Bronchial epithelial cell (primary cell): ENCODE measurements around the gene LDLR. TPM values are rescaled to one million over a fixed set of nuclear protein-coding genes. Genes with fewer than 3 reads are reported as not detected.
"Not testable (repeated sequence)": the region's sequence is repeated elsewhere in the genome, so short reads cannot be mapped to it uniquely, and the experiment has no call there.

Experiments
- DNase-seq: peaks from one replicate; pipeline ENCODE4 v3.0.0-alpha.2; 2010; ENCODE audit warnings: low read depth
- FAIRE-seq: peaks from 2 replicates; lab custom pipeline; 2011; peaks lifted over from hg19 to GRCh38; lab: Jason Lieb, UNC
- H3K27me3 ChIP-seq: 2 replicates; pipeline ENCODE4 v1.5.1; 2011; ENCODE audit warnings: low read length; ENCODE audit not compliant: control insufficient read depth, insufficient read depth
- H3K36me3 ChIP-seq: 2 replicates; pipeline ENCODE4 v1.5.1; 2011; ENCODE audit warnings: low read length; ENCODE audit not compliant: control insufficient read depth, insufficient read depth
- H3K4me3 ChIP-seq: 2 replicates; pipeline ENCODE4 v1.5.1; 2011; ENCODE audit warnings: mild to moderate bottlenecking, low read depth, low read length, control low read depth
- total RNA-seq: library from RNA; depleted of rRNA; stranded (reverse); fragments of >200 nt; gene quantifications from 2 replicates; pipeline ENCODE4 v1.2.1, GENCODE V29; 2014
- TF ChIP-seq, protein P1 (sequence below): IDR thresholded peaks from 2 replicates; pipeline ENCODE4 v1.5.1; 2011; ENCODE audit warnings: mild to moderate bottlenecking, moderate library complexity, low read length, control low read depth, inconsistent platforms; ENCODE audit not compliant: insufficient read depth, severe bottlenecking

The LDLR gene
- total RNA-seq, 1 donor from 2014 or later = 109 TPM

DNA sequence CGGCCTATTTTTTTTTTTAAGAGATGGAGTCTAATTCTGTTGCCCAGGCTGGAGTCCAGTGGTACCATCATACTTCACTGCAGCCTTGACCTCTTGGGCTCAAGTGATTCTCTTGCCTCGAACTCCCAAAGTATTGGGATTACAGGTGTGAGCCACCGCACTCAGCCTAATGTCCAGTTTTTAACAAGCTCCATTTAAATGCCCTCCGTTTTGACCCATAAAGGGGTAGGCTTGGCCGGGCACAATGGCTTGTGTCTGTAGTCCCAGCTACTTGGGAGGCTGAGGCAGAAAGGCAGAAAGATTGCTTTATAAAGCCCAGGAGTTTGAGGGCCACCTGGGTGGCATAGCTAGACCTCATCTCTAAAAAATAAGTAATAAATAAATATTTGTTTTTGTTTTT, 11.8 kb downstream of the LDLR start:
- DNase-seq = no peak
- H3K4me3 ChIP-seq = no peak overlapping the region
- no peak for FAIRE-seq
- H3K36me3 ChIP-seq = peaks cover 32% of the 10 kb centered on the region
- no peaks in the 10 kb centered on the region for H3K27me3 ChIP-seq
- TF ChIP-seq, protein P1, sequence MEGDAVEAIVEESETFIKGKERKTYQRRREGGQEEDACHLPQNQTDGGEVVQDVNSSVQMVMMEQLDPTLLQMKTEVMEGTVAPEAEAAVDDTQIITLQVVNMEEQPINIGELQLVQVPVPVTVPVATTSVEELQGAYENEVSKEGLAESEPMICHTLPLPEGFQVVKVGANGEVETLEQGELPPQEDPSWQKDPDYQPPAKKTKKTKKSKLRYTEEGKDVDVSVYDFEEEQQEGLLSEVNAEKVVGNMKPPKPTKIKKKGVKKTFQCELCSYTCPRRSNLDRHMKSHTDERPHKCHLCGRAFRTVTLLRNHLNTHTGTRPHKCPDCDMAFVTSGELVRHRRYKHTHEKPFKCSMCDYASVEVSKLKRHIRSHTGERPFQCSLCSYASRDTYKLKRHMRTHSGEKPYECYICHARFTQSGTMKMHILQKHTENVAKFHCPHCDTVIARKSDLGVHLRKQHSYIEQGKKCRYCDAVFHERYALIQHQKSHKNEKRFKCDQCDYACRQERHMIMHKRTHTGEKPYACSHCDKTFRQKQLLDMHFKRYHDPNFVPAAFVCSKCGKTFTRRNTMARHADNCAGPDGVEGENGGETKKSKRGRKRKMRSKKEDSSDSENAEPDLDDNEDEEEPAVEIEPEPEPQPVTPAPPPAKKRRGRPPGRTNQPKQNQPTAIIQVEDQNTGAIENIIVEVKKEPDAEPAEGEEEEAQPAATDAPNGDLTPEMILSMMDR = no peak

DNA sequence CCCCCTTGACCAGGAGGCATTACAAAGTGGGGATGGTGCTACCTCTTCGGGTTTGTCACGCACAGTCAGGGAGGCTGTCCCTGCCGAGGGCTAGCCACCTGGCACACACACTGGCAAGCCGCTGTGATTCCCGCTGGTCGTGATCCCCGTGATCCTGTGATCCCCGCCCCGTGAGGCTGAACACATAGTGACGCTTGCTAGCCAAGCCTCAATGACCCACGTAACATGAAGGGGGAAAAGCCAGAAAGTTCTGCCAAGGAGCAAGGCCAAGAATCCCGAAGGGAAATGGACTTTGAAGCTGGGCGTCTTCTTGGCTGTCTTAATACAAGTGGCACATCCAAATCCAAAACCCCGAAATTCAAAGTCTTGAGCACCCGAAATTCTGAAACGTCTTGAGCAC, 13.7 kb downstream of the LDLR start:
- no peaks in the 10 kb centered on the region for H3K27me3 ChIP-seq
- H3K4me3 ChIP-seq = no peak overlapping the region
- TF ChIP-seq, protein P1 = no peak
- no peak for FAIRE-seq
- DNase-seq = no peak
- H3K36me3 ChIP-seq = peaks cover 40% of the 10 kb centered on the region

DNA sequence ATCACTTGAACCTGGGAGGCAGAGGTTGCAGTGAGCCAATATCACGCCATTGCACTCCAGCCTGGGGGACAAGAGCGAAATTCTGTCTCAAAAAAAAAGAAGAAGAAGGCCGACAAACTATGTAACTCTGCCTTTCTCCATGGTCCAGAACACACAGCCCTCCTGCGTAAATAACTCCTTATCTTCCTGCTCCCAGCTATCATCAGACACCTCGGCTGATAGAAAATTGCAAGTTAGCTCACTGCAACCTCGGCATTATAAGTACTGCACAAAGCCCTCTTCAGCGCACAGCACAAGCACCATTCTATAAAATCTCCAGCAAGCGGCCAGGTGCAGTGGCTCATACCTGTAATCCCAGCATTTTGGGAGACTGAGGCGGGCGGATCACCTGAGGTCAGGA, 14.4 kb downstream of the LDLR start:
- peaks cover 43% of the 10 kb centered on the region for H3K36me3 ChIP-seq
- not testable (repeated sequence) for DNase-seq, H3K27me3 ChIP-seq, H3K4me3 ChIP-seq, FAIRE-seq

DNA sequence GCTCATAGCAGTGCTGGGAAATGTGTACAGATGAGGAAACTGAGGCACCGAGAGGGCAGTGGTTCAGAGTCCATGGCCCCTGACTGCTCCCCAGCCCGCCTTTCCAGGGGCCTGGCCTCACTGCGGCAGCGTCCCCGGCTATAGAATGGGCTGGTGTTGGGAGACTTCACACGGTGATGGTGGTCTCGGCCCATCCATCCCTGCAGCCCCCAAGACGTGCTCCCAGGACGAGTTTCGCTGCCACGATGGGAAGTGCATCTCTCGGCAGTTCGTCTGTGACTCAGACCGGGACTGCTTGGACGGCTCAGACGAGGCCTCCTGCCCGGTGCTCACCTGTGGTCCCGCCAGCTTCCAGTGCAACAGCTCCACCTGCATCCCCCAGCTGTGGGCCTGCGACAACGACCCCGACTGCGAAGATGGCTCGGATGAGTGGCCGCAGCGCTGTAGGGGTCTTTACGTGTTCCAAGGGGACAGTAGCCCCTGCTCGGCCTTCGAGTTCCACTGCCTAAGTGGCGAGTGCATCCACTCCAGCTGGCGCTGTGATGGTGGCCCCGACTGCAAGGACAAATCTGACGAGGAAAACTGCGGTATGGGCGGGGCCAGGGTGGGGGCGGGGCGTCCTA, 15.9 kb downstream of the LDLR start:
- no peak for DNase-seq
- peaks cover 44% of the 10 kb centered on the region for H3K36me3 ChIP-seq
- TF ChIP-seq, protein P1 = no peak
- no peaks in the 10 kb centered on the region for H3K27me3 ChIP-seq
- H3K4me3 ChIP-seq = no peak overlapping the region
- FAIRE-seq = no peak

DNA sequence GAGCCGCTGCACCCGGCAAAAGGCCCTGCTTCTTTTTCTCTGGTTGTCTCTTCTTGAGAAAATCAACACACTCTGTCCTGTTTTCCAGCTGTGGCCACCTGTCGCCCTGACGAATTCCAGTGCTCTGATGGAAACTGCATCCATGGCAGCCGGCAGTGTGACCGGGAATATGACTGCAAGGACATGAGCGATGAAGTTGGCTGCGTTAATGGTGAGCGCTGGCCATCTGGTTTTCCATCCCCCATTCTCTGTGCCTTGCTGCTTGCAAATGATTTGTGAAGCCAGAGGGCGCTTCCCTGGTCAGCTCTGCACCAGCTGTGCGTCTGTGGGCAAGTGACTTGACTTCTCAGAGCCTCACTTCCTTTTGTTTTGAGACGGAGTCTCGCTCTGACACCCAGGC, 17.2 kb downstream of the LDLR start:
- H3K27me3 ChIP-seq = no peaks in the 10 kb centered on the region
- no peak for DNase-seq
- H3K36me3 ChIP-seq = peaks cover 50% of the 10 kb centered on the region
- TF ChIP-seq, protein P1 = no peak
- no peak for FAIRE-seq
- H3K4me3 ChIP-seq = no peak overlapping the region

DNA sequence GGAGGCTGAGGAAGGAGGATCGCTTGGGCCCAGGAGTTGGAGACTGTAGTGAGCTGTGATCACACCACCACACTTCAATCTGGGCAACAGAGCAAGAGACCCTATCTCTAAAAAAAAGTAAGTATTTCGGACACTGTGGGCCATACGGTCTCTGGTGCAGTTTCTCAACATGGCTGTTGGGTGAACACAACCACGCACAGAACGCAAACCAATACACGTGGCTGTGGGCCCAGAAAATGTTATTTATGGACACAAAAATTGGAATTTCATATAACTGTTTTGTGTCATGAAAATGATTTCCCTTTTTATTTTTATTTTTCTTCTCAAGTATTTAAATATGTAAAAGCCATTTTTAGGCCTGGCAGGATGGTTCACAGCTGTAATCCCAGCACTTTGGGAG, 19.5 kb downstream of the LDLR start:
- DNase-seq = no peak
- TF ChIP-seq, protein P1 = no peak
- H3K4me3 ChIP-seq = no peak overlapping the region
- no peaks in the 10 kb centered on the region for H3K27me3 ChIP-seq
- FAIRE-seq = no peak
- peaks cover 57% of the 10 kb centered on the region for H3K36me3 ChIP-seq
